HG03575 (cell line): ENCODE measurements around the gene DMD.
A peak's percentile ranks its signal among the peaks of the same experiment; 100 is the strongest.

Source experiments
- ATAC-seq: cut with Tn5 transposase; IDR thresholded peaks from one replicate; pipeline ENCODE4 v1.9.1; 2021; ENCODE audit not compliant: unreplicated experiment, insufficient number of reproducible peaks, low FRiP score; ENCODE audit errors: extremely low read depth

The DMD gene

GRCh38 chrX:31228909-31229308, 1982.4 kb downstream of the DMD start:
- peak; percentile 96 for ATAC-seq

DNA sequence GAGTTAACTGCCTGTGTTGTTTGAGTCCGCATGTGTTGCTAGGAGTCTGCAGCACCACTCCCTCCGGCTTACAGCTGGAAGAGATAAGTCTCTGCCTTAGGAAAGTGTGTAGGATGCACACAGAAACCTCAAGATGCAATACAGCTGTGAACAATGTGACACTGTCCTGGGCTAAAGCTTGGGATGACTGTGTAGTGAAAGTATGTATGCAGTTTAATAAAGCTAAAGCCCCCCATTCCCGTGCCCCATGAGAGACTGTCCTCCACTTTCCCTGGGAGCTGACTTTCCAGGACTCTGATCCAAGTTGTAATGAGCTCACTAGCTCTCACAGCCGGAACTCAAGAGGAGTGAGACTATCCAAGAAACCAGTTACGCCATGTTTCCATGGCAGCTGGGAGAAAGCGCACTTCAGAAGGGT, 1982.9 kb downstream of the DMD start:
- no peak for ATAC-seq

- ATAC-seq = no peak
These were observed 1984.1 kb downstream of the DMD start for GRCh38 chrX:31227250-31227649.

- ATAC-seq = no peak
These were observed 1985.5 kb downstream of the DMD start for GRCh38 chrX:31225819-31226218.

- no peak for ATAC-seq
These were observed 1986.9 kb downstream of the DMD start for GRCh38 chrX:31224381-31225012.

GRCh38 chrX:31223817-31224216, 1987.5 kb downstream of the DMD start:
- ATAC-seq = peak; percentile 75

DNA sequence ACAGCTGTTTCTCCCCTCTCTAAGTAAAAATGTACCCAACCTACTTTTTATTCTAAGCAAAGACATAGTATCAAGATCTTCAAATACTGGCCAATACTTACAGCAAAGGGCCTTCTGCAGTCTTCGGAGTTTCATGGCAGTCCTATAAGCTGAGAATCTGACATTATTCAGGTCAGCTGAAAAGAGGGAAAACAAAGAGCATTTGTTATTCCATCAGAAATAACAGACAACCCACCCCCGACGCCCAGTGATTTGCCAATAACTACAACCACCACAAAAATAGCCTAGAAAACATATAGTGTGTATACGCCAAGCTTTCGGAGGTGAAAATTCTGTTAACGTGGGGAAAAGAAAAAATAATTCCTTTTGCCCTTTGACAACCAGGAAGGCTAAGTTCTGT, 1988.4 kb downstream of the DMD start:
- ATAC-seq = no peak

DNA sequence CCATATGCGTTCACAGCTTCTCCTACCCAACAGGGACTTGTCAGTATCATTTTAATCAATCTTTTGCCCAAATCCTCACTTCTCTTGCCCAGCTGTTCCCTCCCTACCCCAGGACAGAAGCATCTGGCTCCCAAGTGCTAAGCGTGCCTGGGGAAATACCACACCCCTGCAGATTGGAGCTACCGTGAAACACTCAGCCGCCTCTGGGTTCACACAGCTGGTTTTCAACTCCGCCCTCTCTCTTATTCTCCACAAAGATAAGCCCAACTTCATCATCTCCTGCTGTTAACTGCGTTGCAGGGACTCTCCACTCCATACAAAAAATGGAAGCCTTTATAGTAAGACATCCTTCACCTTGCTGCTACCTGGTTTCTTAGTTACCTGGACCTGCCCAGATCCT, 1992.2 kb downstream of the DMD start:
- ATAC-seq = no peak

DNA sequence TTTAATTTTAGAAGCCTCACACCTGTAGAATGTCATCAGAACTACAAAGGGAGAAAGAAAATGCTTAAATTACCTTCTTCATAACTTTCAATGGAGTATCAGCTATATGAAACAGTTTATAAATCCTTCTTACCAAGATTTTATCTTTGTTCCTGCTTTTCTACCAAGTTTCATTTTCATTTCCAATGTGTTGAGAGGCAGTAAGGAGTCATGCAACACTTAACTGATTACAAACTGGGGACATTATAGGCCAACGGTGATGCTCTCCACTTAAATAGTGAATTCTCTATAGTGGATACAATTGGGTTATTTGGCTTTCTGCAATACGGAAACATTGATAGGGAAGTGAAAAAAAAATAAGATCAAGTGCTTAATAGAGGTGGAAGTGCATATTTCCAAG, 1994.3 kb downstream of the DMD start:
- ATAC-seq = no peak

DNA sequence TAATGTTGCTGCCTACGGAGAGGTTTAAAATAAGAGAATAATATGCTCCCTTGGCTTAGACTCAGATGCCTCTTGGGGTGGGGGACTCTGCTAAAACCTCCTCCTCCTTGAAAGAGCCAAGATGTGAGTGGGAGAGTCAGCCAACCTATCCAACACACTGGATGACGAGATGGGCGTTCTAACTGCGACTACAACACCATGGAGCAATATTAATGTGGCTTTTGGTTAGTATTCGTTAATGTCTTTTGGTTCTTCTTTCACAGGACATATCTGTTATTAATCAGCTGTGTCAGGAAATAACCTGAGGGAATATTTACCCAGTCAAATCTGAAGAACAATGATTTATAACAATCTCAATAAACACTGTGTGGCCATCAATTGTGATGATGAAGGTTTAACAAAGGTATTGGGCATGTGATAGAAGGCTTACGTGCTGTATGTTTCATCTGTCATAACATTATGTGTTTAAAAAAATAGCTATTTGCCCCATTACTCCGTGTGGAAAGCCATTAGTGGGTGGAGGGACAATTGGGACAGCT, 1996.0 kb downstream of the DMD start:
- ATAC-seq = no peak

GRCh38 chrX:31213941-31214340, 1997.4 kb downstream of the DMD start:
- ATAC-seq = no peak

GRCh38 chrX:31212856-31213748, 1998.2 kb downstream of the DMD start:
- no peak for ATAC-seq

- ATAC-seq = no peak
These were observed 2002.2 kb downstream of the DMD start for GRCh38 chrX:31209005-31209628.

DNA sequence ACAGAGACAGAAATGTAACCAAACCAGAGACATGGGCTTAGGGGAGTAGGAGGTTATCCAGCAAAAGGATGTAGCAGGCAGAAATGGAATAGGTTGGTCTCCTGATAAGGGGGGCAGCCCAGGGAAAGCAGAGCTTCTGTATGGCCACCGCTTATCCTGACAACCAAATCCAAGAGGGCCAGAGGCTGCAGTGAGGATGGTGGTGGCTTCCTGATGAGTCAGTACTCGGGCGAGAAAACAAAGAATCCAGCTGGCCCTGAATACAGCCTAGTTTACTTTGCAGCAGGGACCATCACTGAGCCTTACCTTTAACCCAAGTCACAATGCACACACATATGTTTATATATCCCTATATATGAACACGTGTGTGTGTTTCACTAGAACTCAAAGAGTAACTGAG, 2009.8 kb downstream of the DMD start:
- no peak for ATAC-seq

DNA sequence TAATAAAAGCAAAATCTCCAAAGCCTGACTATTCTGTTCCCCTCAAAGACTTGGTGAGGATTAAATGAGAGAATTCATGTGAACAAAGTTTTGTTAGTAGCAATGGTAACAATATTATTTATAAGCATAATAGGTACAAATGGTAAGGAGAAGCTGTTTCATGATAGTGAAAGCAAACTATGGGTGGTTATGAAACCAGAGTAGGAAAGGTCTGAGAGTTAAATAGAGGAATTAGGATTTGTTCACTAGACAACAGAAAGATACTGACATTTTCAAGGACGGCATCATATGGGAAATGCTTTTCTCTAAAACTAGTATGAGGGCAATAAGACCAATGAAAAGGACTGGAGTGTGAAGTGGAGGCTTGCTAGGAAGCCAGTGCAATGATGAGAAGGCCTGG, 2010.9 kb downstream of the DMD start:
- no peak for ATAC-seq

GRCh38 chrX:31199840-31200114, 2011.6 kb downstream of the DMD start:
- no peak for ATAC-seq

DNA sequence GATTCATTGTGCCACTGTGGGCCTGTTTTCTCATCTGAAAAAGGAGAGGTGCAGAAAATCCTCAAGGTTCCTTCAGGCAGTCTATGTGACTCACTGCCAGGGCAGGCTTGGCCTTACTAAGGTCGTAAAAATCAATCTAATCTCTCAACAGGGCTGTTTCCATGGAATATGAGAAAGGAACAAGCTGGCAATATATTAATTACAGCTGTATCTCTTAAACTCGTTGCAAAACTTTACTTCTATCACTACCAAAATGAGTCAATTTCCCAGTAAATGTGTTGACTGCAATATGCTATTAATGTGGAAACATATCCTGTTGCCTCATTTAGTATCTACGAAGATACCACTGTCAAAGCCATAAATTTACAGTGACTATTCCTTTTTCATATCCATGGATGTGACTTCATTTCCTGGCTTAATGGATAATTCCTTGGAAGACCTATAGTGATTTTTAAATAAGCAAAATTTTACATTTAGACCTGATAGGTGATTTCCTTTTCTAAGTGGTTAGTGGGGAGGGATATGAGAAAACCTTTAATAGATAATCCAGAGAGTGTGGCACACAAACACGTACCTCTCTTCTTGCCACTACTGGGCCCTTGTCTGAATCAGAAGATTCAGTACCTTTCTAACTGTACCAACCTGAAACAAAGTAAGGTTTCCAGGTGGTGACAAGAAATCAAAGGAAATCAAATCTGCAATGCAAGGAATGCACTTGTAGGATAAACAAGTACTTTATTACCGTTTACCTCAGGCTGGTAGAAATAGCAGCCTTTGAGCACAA, 2012.1 kb downstream of the DMD start:
- ATAC-seq = no peak

GRCh38 chrX:31190221-31190975, 2021.0 kb downstream of the DMD start:
- no peak for ATAC-seq
